Measurements from ENCODE around the gene PRCC.

The PRCC gene

GRCh38 chr1:156746406-156746727 lies 21.0 kb upstream of the PRCC start:
- no peak overlapping the region for H3K4me3 ChIP-seq (ENCODE audit: low read length)
- H3K36me3 ChIP-seq (ENCODE audit: control insufficient read depth, insufficient read depth, low read length): peaks cover 7% of the 10 kb centered on the region
- peak overlapping the region; percentile 96 for H3K18ac ChIP-seq (ENCODE audit: low read length)
- peak overlapping the region; percentile 95 for H3K56ac ChIP-seq (ENCODE audit: low read length)
- H4K5ac ChIP-seq (ENCODE audit: low read length): no peak overlapping the region
- WGBS (ENCODE audit: extremely low coverage, insufficient coverage, low lambda C conversion rate): no CpG with 5 or more reads among the region's 9 CpGs
- peak overlapping the region; percentile 87 for H2AK5ac ChIP-seq (ENCODE audit: low read length)
- H2BK15ac ChIP-seq (replicated peaks; ENCODE audit: low read depth): no peak overlapping the region
- peaks cover 37% of the 10 kb centered on the region for H3K4me1 ChIP-seq (ENCODE audit: control insufficient read depth, low read depth, low read length)
- peak overlapping the region; percentile 30 for H4K8ac ChIP-seq (ENCODE audit: low read depth, low read length)
- H3K79me1 ChIP-seq (ENCODE audit: low read length): peaks cover 14% of the 10 kb centered on the region
- peak overlapping the region; percentile 5 for H3K4me2 ChIP-seq (ENCODE audit: low read length)
- H3K9ac ChIP-seq (ENCODE audit: low read length): peak overlapping the region; percentile 82
- peak overlapping the region; percentile 95 for H3K4ac ChIP-seq (ENCODE audit: low read depth, low read length)
- no peak for DNase-seq
- no peaks in the 10 kb centered on the region for H3K27me3 ChIP-seq (ENCODE audit: insufficient read depth, low read length, poor library complexity)
- peaks cover 66% of the 10 kb centered on the region for H3K79me2 ChIP-seq (ENCODE audit: control insufficient read depth, insufficient read depth, low read length)
- H3K27ac ChIP-seq (ENCODE audit: low read depth, low read length): peak overlapping the region; percentile 80
- peak overlapping the region; percentile 69 for H2BK5ac ChIP-seq (ENCODE audit: low read length)
- H3K23ac ChIP-seq (ENCODE audit: low read length): no peak overlapping the region
- H2BK120ac ChIP-seq (ENCODE audit: low read depth, low read length): no peak overlapping the region

- Histone ChIP-seq H3K4me3 (ENCODE audit: low read length) (peak overlapping the region; percentile 37), H3K36me3 (ENCODE audit: control insufficient read depth, insufficient read depth, low read length) (peaks cover 7% of the 10 kb centered on the region), H4K5ac (ENCODE audit: low read length) (no peak overlapping the region), H2BK5ac (ENCODE audit: low read length) (peak overlapping the region; percentile 99), H3K9ac (ENCODE audit: low read length) (peak overlapping the region; percentile 95), H3K79me2 (ENCODE audit: control insufficient read depth, insufficient read depth, low read length) (peaks cover 66% of the 10 kb centered on the region), H4K8ac (ENCODE audit: low read depth, low read length) (peak overlapping the region; percentile 30), H3K18ac (ENCODE audit: low read length) (peak overlapping the region; percentile 96), H3K4me2 (ENCODE audit: low read length) (peak overlapping the region; percentile 92), H2BK15ac (replicated peaks; ENCODE audit: low read depth) (no peak overlapping the region), H2BK120ac (ENCODE audit: low read depth, low read length) (peak overlapping the region; percentile 94), H3K4ac (ENCODE audit: low read depth, low read length) (peak overlapping the region; percentile 89), H3K27me3 (ENCODE audit: insufficient read depth, low read length, poor library complexity) (no peaks in the 10 kb centered on the region), H3K4me1 (ENCODE audit: control insufficient read depth, low read depth, low read length) (peaks cover 31% of the 10 kb centered on the region), H2AK5ac (ENCODE audit: low read length) (peak overlapping the region; percentile 60), H3K79me1 (ENCODE audit: low read length) (peaks cover 14% of the 10 kb centered on the region), H3K56ac (ENCODE audit: low read length) (peak overlapping the region; percentile 95), H3K27ac (ENCODE audit: low read depth, low read length) (peak overlapping the region; percentile 100), H3K23ac (ENCODE audit: low read length) (peak overlapping the region; percentile 94)
- peak; percentile 98 for DNase-seq
- no CpG with 5 or more reads among the region's 29 CpGs for WGBS (ENCODE audit: extremely low coverage, insufficient coverage, low lambda C conversion rate)
These were observed 20.4 kb upstream of the PRCC start for GRCh38 chr1:156746728-156747631.

GRCh38 chr1:156747742-156748669 lies 19.3 kb upstream of the PRCC start:
- no peak overlapping the region for H3K4me3 ChIP-seq (ENCODE audit: low read length)
- peak overlapping the region; percentile 87 for H3K27ac ChIP-seq (ENCODE audit: low read depth, low read length)
- H3K27me3 ChIP-seq (ENCODE audit: insufficient read depth, low read length, poor library complexity): no peaks in the 10 kb centered on the region
- peak overlapping the region; percentile 46 for H2BK120ac ChIP-seq (ENCODE audit: low read depth, low read length)
- H3K36me3 ChIP-seq (ENCODE audit: control insufficient read depth, insufficient read depth, low read length): peaks cover 6% of the 10 kb centered on the region
- H2AK5ac ChIP-seq (ENCODE audit: low read length): peak overlapping the region; percentile 98
- H3K4me2 ChIP-seq (ENCODE audit: low read length): peak overlapping the region; percentile 88
- peak overlapping the region; percentile 93 for H3K9ac ChIP-seq (ENCODE audit: low read length)
- H3K56ac ChIP-seq (ENCODE audit: low read length): peak overlapping the region; percentile 91
- H4K8ac ChIP-seq (ENCODE audit: low read depth, low read length): no peak overlapping the region
- no peak overlapping the region for H2BK15ac ChIP-seq (replicated peaks; ENCODE audit: low read depth)
- peaks cover 73% of the 10 kb centered on the region for H3K79me2 ChIP-seq (ENCODE audit: control insufficient read depth, insufficient read depth, low read length)
- no CpG with 5 or more reads among the region's 8 CpGs for WGBS (ENCODE audit: extremely low coverage, insufficient coverage, low lambda C conversion rate)
- peak overlapping the region; percentile 93 for H2BK5ac ChIP-seq (ENCODE audit: low read length)
- DNase-seq: peak; percentile 47
- peak overlapping the region; percentile 89 for H3K4ac ChIP-seq (ENCODE audit: low read depth, low read length)
- peaks cover 17% of the 10 kb centered on the region for H3K79me1 ChIP-seq (ENCODE audit: low read length)
- peaks cover 33% of the 10 kb centered on the region for H3K4me1 ChIP-seq (ENCODE audit: control insufficient read depth, low read depth, low read length)
- H4K5ac ChIP-seq (ENCODE audit: low read length): peak overlapping the region; percentile 61
- H3K23ac ChIP-seq (ENCODE audit: low read length): peak overlapping the region; percentile 69
- H3K18ac ChIP-seq (ENCODE audit: low read length): peak overlapping the region; percentile 96

GRCh38 chr1:156748670-156749418 lies 18.5 kb upstream of the PRCC start:
- peak overlapping the region; percentile 93 for H2AK5ac ChIP-seq (ENCODE audit: low read length)
- peaks cover 5% of the 10 kb centered on the region for H3K36me3 ChIP-seq (ENCODE audit: control insufficient read depth, insufficient read depth, low read length)
- peak overlapping the region; percentile 8 for H2BK120ac ChIP-seq (ENCODE audit: low read depth, low read length)
- H4K8ac ChIP-seq (ENCODE audit: low read depth, low read length): no peak overlapping the region
- WGBS (ENCODE audit: extremely low coverage, insufficient coverage, low lambda C conversion rate): no CpG with 5 or more reads among the region's 9 CpGs
- DNase-seq: peak; percentile 37
- H3K79me2 ChIP-seq (ENCODE audit: control insufficient read depth, insufficient read depth, low read length): peaks cover 74% of the 10 kb centered on the region
- H3K27ac ChIP-seq (ENCODE audit: low read depth, low read length): peak overlapping the region; percentile 87
- peak overlapping the region; percentile 91 for H3K56ac ChIP-seq (ENCODE audit: low read length)
- H3K4me1 ChIP-seq (ENCODE audit: control insufficient read depth, low read depth, low read length): peaks cover 33% of the 10 kb centered on the region
- H3K4me2 ChIP-seq (ENCODE audit: low read length): peak overlapping the region; percentile 88
- no peak overlapping the region for H3K4me3 ChIP-seq (ENCODE audit: low read length)
- no peak overlapping the region for H2BK15ac ChIP-seq (replicated peaks; ENCODE audit: low read depth)
- peak overlapping the region; percentile 96 for H3K18ac ChIP-seq (ENCODE audit: low read length)
- peak overlapping the region; percentile 93 for H2BK5ac ChIP-seq (ENCODE audit: low read length)
- peaks cover 19% of the 10 kb centered on the region for H3K79me1 ChIP-seq (ENCODE audit: low read length)
- peak overlapping the region; percentile 93 for H3K9ac ChIP-seq (ENCODE audit: low read length)
- peak overlapping the region; percentile 89 for H3K4ac ChIP-seq (ENCODE audit: low read depth, low read length)
- H3K23ac ChIP-seq (ENCODE audit: low read length): peak overlapping the region; percentile 83
- H3K27me3 ChIP-seq (ENCODE audit: insufficient read depth, low read length, poor library complexity): no peaks in the 10 kb centered on the region
- H4K5ac ChIP-seq (ENCODE audit: low read length): peak overlapping the region; percentile 84

- Histone ChIP-seq H3K23ac (ENCODE audit: low read length) (peak overlapping the region; percentile 72), H3K4me2 (ENCODE audit: low read length) (peak overlapping the region; percentile 88), H3K18ac (ENCODE audit: low read length) (peak overlapping the region; percentile 96), H2BK5ac (ENCODE audit: low read length) (peak overlapping the region; percentile 93), H3K79me1 (ENCODE audit: low read length) (peaks cover 19% of the 10 kb centered on the region), H3K27ac (ENCODE audit: low read depth, low read length) (peak overlapping the region; percentile 93), H4K8ac (ENCODE audit: low read depth, low read length) (no peak overlapping the region), H3K56ac (ENCODE audit: low read length) (peak overlapping the region; percentile 91), H2AK5ac (ENCODE audit: low read length) (peak overlapping the region; percentile 93), H2BK15ac (replicated peaks; ENCODE audit: low read depth) (no peak overlapping the region), H4K5ac (ENCODE audit: low read length) (peak overlapping the region; percentile 84), H3K36me3 (ENCODE audit: control insufficient read depth, insufficient read depth, low read length) (peaks cover 3% of the 10 kb centered on the region), H3K4me3 (ENCODE audit: low read length) (peak overlapping the region; percentile 92), H3K4me1 (ENCODE audit: control insufficient read depth, low read depth, low read length) (peaks cover 33% of the 10 kb centered on the region), H3K9ac (ENCODE audit: low read length) (peak overlapping the region; percentile 93), H3K79me2 (ENCODE audit: control insufficient read depth, insufficient read depth, low read length) (peaks cover 72% of the 10 kb centered on the region), H3K27me3 (ENCODE audit: insufficient read depth, low read length, poor library complexity) (no peaks in the 10 kb centered on the region), H2BK120ac (ENCODE audit: low read depth, low read length) (no peak overlapping the region), H3K4ac (ENCODE audit: low read depth, low read length) (peak overlapping the region; percentile 96)
- WGBS (ENCODE audit: extremely low coverage, insufficient coverage, low lambda C conversion rate): no CpG with 5 or more reads among the region's 8 CpGs
- no peak for DNase-seq
These were observed 17.8 kb upstream of the PRCC start for GRCh38 chr1:156749419-156750118.

Data from mesendoderm (in vitro differentiated cells).